ENCODE results near the gene SLC22A4. TPM values are rescaled to one million over a fixed set of nuclear protein-coding genes. Genes with fewer than 3 reads are reported as not detected.

Gene SLC22A4
- total RNA-seq (2021): 0.70 and 0.72 TPM in 2 replicates
- long read RNA-seq: 0 reads

DNA sequence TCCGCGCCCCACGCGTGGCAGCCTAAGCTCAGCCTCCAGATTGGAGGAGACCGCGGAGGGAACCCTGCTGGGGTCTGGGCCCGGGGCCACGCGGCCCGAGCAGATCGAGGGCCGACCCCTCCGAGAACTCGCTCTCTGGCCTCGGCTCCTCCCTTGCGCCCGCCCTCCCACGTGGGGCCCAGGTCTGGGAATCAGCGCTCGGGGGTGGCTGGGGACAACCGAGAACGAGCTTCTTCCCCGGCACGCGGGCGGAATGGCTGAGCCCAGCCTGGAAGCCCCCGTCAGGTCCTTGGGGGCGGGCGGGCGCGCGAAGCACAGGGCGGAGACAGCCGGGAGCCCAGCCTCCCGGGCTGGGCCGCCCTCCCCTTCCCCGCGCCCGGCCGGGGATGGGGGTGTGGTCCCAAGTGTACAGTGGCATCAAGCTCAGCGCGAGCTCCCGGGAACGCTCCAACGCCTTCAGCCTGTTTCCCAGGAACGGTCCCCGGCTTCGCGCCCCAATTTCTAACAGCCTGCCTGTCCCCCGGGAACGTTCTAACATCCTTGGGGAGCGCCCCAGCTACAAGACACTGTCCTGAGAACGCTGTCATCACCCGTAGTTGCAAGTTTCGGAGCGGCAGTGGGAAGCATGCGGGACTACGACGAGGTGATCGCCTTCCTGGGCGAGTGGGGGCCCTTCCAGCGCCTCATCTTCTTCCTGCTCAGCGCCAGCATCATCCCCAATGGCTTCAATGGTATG is at the start of gene SLC22A4:
Gene SLC22A4, plus strand, starts transcription at position 403 of the 736 bp plus-strand sequence. Its CDS starts 223 bp downstream, at position 626.
- peak within 1 kb of the TSS; percentile 80 for H3K4me2 ChIP-seq (ENCODE audit: insufficient read depth, insufficient read length, low read length)
- no peak for TF ChIP-seq CTCF (conservative IDR thresholded peaks at IDR 0.05)
- no peak within 1 kb of the TSS; the same call in 1 of the 2 replicates for H3K4ac ChIP-seq (ENCODE audit: low read depth, low read length)
- no peak within 1 kb of the TSS for H2BK20ac ChIP-seq (ENCODE audit: low read depth, low read length, poor library complexity, severe bottlenecking)
- no peak within 1 kb of the TSS for H2BK15ac ChIP-seq (ENCODE audit: low read depth, low read length)
- peaks cover 3% of the 10 kb centered on the region; the same call in 1 of the 2 replicates for H3K27me3 ChIP-seq (ENCODE audit: insufficient read depth, low read length)
- no peak within 1 kb of the TSS for H4K5ac ChIP-seq (ENCODE audit: insufficient read length, low read depth, low read length)
- no peaks in the 10 kb centered on the region for H3K79me1 ChIP-seq (ENCODE audit: insufficient read depth, low read depth, low read length, poor library complexity, severe bottlenecking)
- H4K8ac ChIP-seq (replicated peaks; ENCODE audit: insufficient read length, low read depth, low read length): no peak within 1 kb of the TSS
- peak within 1 kb of the TSS; percentile 78 to 91 for H3K4me3 Mint-ChIP-seq
- H3K4me1 Mint-ChIP-seq: peaks cover 20% of the 10 kb centered on the region in 2 experiments
- no peaks in the 10 kb centered on the region; a peak in 1 of 5 replicates for H3K9me3 Mint-ChIP-seq
- H4K20me1 ChIP-seq (ENCODE audit: control insufficient read depth, insufficient read depth, insufficient read length): no peaks in the 10 kb centered on the region
- no peaks in the 10 kb centered on the region for H3K9me3 ChIP-seq (ENCODE audit: control insufficient read depth, low read depth, low read length)
- H3K27ac Mint-ChIP-seq: peak within 1 kb of the TSS; percentile 94 to 99 (median 95); a peak in 6 of 7 replicates
- H2AK5ac ChIP-seq (ENCODE audit: insufficient read length, low read length): no peak within 1 kb of the TSS
- no peak within 1 kb of the TSS for H2BK120ac ChIP-seq (ENCODE audit: low read depth, low read length, poor library complexity, severe bottlenecking)
- H3K36me3 Mint-ChIP-seq (ENCODE audit: insufficient read depth in 1 of 3, low read depth in 3 of 3): no peaks in the 10 kb centered on the region
- no peak within 1 kb of the TSS for H3T11ph ChIP-seq (ENCODE audit: low read length)
- peak; percentile 93 for DNase-seq
- H3K14ac ChIP-seq (ENCODE audit: insufficient read depth, low read length): peak within 1 kb of the TSS; percentile 92
- H3K4me1 ChIP-seq (ENCODE audit: insufficient read depth, low read length): no peaks in the 10 kb centered on the region
- no peak within 1 kb of the TSS for H2BK5ac ChIP-seq (ENCODE audit: insufficient read length, low read length)
- peak within 1 kb of the TSS; percentile 68 for H3K9ac ChIP-seq (ENCODE audit: extremely low read depth, insufficient read length, low read length)
- peak within 1 kb of the TSS; percentile 73 for H3K18ac ChIP-seq (ENCODE audit: insufficient read length, low read depth, low read length)
- no peak within 1 kb of the TSS for H3K27ac ChIP-seq (ENCODE audit: insufficient read length, low read depth, low read length)
- peak within 1 kb of the TSS; percentile 57 for H2AFZ ChIP-seq (ENCODE audit: low read length)
- H3K56ac ChIP-seq (ENCODE audit: insufficient read length, low read depth, low read length): no peak within 1 kb of the TSS
- H2BK12ac ChIP-seq (ENCODE audit: insufficient read length, low read depth, low read length): no peak within 1 kb of the TSS
- peaks cover 18% of the 10 kb centered on the region for H3K23me2 ChIP-seq (ENCODE audit: insufficient read length, low read depth, low read length, poor library complexity, severe bottlenecking)
- no peaks in the 10 kb centered on the region for H3K79me2 ChIP-seq (ENCODE audit: insufficient read depth, low read length)
- no peak within 1 kb of the TSS for H4K91ac ChIP-seq (ENCODE audit: insufficient read length, low read depth, low read length)
- WGBS (ENCODE audit: extremely low coverage, insufficient read length, low lambda C conversion rate): no CpG with 5 or more reads among the region's 63 CpGs
- peaks cover 30% of the 10 kb centered on the region for H3K27me3 Mint-ChIP-seq (ENCODE audit: low read depth)
- no peak within 1 kb of the TSS for H3K23ac ChIP-seq (ENCODE audit: insufficient read length, low read depth, low read length)

All from H9 (cell line).